Fibroblast of lung (primary cell): ENCODE results near the gene CRTC1. TPM values are rescaled to one million over a fixed set of nuclear protein-coding genes. Genes with fewer than 3 reads are reported as not detected.
A peak's percentile ranks its signal among the peaks of the same experiment; 100 is the strongest.

Experiments used
- DNase-seq, 2 donors: peaks; one replicate each; pipeline versions ENCODE4 v3.0.0 to v3.0.0-alpha.2; 2010; ENCODE audit warnings: low read depth in 2 of 2
- H2AFZ ChIP-seq: 2 replicates; pipeline ENCODE4 v1.5.1; 2012; ENCODE audit warnings: low read length, control low read depth, inconsistent platforms
- H3K27ac ChIP-seq: 2 replicates; pipeline ENCODE4 v1.5.1; 2011; ENCODE audit warnings: low read length, control low read depth; ENCODE audit not compliant: insufficient read depth
- H3K27me3 ChIP-seq: 2 replicates; pipeline ENCODE4 v1.5.1; 2011; ENCODE audit warnings: mild to moderate bottlenecking, low read length; ENCODE audit not compliant: control insufficient read depth, insufficient read depth
- H3K36me3 ChIP-seq: 2 replicates; pipeline ENCODE4 v1.5.1; 2011; ENCODE audit warnings: low read length; ENCODE audit not compliant: control insufficient read depth, insufficient read depth
- H3K4me1 ChIP-seq: 2 replicates; pipeline ENCODE4 v1.5.1; 2011; ENCODE audit warnings: low read length; ENCODE audit not compliant: control insufficient read depth, insufficient read depth; ENCODE audit errors: extremely low read depth
- H3K4me2 ChIP-seq: 2 replicates; pipeline ENCODE4 v1.5.1; 2011; ENCODE audit warnings: low read length, control low read depth; ENCODE audit not compliant: insufficient read depth; ENCODE audit errors: extremely low read depth
- H3K4me3 ChIP-seq, 4 experiments: fragments of 200-600 bp in 1 of 4; sonication (generic) in 1 of 4; replicated peaks in 1 of 4; 2 replicates each; pipeline ENCODE4 v1.5.1; 2011 to 2016; ENCODE audit warnings: low read length in 4 of 4, low read depth in 3 of 4, mild to moderate bottlenecking in 3 of 4, control low read depth in 2 of 4, inconsistent platforms in 1 of 4, mixed read lengths in 1 of 4; ENCODE audit not compliant: insufficient read depth in 1 of 4; ENCODE audit errors: control extremely low read depth in 1 of 4
- H3K79me2 ChIP-seq: 2 replicates; pipeline ENCODE4 v1.5.1; 2012; ENCODE audit warnings: mild to moderate bottlenecking, low read length, inconsistent platforms; ENCODE audit not compliant: control insufficient read depth, insufficient read depth
- H3K9ac ChIP-seq: 2 replicates; pipeline ENCODE4 v1.5.1; 2011; ENCODE audit warnings: mild to moderate bottlenecking, low read length, control low read depth; ENCODE audit not compliant: insufficient read depth
- H3K9me3 ChIP-seq: 2 replicates; pipeline ENCODE4 v1.5.1; 2012; ENCODE audit warnings: low read depth, low read length; ENCODE audit not compliant: control insufficient read depth, insufficient read depth
- H4K20me1 ChIP-seq: 2 replicates; pipeline ENCODE4 v1.5.1; 2011; ENCODE audit warnings: low read length; ENCODE audit not compliant: control insufficient read depth, insufficient read depth; ENCODE audit errors: extremely low read depth
- EZH2 ChIP-seq: IDR thresholded peaks from 2 replicates; pipeline ENCODE4 v1.5.1; 2012; ENCODE audit warnings: low read length, control low read depth, mild to moderate bottlenecking; ENCODE audit errors: missing control alignments
- polyA plus RNA-seq, 2 donors: library from polyadenylated mRNA; depleted of rRNA in 1 of 2; stranded (reverse) in 1 of 2; unstranded in 1 of 2; fragments of >200 nt; gene quantifications; 2 replicates each; pipeline ENCODE4 v1.2.1, GENCODE V29; 2011 to 2012; ENCODE audit warnings: missing spikeins in 1 of 2
- total RNA-seq: library from RNA; depleted of rRNA; stranded (reverse); fragments of >200 nt; gene quantifications from 2 replicates; pipeline ENCODE4 v1.2.1, GENCODE V29; 2014
- TF ChIP-seq, protein P1 (sequence below), 2 donors: IDR thresholded peaks in 1 of 2; conservative IDR thresholded peaks in 1 of 2; 1 replicate in 1 of 2; 2 replicates in 1 of 2; pipeline ENCODE4 v1.5.1; 2011 to 2012; ENCODE audit warnings: low read length in 2 of 2, control low read depth in 1 of 2, inconsistent platforms in 1 of 2, low read depth in 1 of 2, mild to moderate bottlenecking in 1 of 2

CRTC1 gene
- total and polyA plus RNA-seq, 2 donors (not counting 1 experiment from before 2014, with no cell fraction given) = 1.2 to 2.0 TPM

DNA sequence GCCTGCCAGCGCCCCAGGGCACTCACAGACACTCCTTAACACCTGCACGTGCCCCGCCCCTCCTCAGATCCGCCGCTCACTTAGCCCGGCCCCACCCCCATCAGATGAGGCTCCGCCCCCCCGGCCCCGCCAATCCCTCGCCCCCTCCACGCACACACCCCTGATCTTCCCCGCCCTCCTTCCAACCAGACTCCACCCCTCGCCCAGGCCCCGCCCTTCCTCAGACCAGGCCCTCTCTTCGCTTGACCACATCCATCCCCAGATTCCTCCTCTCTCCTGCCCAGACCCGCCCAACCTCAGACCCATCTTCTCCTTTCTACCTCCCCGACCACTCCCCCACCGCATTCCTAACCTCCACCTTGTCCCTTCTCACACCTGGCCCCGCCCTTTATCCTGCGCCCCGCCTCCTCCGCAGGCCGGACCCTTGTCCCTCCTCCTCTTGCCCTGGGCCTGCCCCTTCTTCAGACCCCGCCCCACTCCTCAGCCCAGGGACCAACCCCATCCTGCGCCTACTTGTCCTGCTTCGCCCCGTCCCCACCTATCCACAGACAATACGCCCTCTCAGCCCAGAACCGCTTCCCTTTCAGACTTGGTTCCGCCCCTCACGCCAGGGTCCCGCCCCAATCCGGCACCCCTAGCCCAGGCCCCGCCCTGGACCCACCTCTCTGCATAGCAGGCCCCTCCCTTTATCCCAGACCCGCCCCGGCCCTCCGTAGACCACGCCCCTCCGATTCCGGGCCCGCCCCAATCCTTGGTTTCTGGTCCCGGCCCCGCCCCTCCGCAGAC is 47.1 kb upstream of the CRTC1 start:
- Histone ChIP-seq H3K27ac (no peak overlapping the region), H3K4me2 (peak overlapping the region; percentile 87), H3K9ac (peak overlapping the region; percentile 7)

DNA sequence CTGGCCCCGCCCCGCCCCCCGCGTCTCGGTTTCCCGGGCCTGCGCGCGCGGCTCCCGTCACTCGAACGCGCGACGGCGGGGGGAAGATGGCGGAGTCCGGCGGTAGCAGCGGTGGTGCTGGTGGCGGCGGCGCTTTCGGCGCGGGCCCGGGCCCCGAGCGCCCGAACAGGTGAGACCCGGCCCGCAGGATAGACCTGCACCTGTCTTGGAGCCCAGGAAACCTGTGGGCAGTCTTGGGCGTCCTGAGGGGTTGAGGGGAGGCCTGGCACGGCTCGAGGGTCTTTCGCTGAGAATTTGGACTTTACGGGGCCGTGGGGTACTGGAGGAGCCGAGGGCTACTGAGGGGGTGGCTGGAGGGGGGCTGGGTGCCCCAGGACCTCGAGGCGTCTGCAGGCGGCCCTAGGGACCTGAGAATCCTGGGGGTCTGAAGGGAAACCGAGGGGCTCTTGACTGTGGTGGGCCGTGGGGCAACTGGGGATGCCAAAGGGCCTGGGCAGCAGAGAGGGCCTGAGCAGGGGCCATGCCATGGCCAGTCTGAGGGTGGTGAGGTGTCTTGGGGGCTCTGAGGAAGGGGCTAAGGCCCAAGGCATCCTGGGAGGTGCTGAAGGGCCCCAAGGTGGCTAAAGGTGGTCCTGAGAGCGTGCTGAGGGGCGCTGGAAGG is 46.4 kb upstream of the CRTC1 start, which contains the start of gene KLHL26:
Gene KLHL26 (plus strand): TSS at position 60 of the 661 bp plus-strand sequence. CDS start 27 bp downstream, at position 87.
- Histone ChIP-seq H3K27me3 (no peaks in the 10 kb centered on the region), H3K36me3 (no peaks in the 10 kb centered on the region), H3K4me1 (peaks cover 6% of the 10 kb centered on the region), H3K4me3 (peak within 1 kb of the TSS; percentile 68 to 93 (median 90)), H3K27ac (peak within 1 kb of the TSS; percentile 74), H3K79me2 (no peaks in the 10 kb centered on the region), H3K4me2 (peak within 1 kb of the TSS; percentile 87), H4K20me1 (no peaks in the 10 kb centered on the region), H3K9me3 (no peaks in the 10 kb centered on the region), H2AFZ (peak within 1 kb of the TSS; percentile 89), H3K9ac (peak within 1 kb of the TSS; percentile 84)
- no peak for TF ChIP-seq EZH2
- TF ChIP-seq, protein P1, sequence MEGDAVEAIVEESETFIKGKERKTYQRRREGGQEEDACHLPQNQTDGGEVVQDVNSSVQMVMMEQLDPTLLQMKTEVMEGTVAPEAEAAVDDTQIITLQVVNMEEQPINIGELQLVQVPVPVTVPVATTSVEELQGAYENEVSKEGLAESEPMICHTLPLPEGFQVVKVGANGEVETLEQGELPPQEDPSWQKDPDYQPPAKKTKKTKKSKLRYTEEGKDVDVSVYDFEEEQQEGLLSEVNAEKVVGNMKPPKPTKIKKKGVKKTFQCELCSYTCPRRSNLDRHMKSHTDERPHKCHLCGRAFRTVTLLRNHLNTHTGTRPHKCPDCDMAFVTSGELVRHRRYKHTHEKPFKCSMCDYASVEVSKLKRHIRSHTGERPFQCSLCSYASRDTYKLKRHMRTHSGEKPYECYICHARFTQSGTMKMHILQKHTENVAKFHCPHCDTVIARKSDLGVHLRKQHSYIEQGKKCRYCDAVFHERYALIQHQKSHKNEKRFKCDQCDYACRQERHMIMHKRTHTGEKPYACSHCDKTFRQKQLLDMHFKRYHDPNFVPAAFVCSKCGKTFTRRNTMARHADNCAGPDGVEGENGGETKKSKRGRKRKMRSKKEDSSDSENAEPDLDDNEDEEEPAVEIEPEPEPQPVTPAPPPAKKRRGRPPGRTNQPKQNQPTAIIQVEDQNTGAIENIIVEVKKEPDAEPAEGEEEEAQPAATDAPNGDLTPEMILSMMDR (conservative IDR thresholded peaks at IDR 0.05 in 1 of 2, IDR thresholded peaks at IDR 0.05 in 1 of 2; ENCODE audit: low read depth in 1 of 2, low read length in 2 of 2) = no peak
- no peak for DNase-seq

More for the DNA sequence above, 47.1 kb upstream of the CRTC1 start:
- H2AFZ ChIP-seq = peak overlapping the region; percentile 89
- H3K27me3 ChIP-seq = no peaks in the 10 kb centered on the region
- TF ChIP-seq, protein P1 (conservative IDR thresholded peaks at IDR 0.05 in 1 of 2, IDR thresholded peaks at IDR 0.05 in 1 of 2; ENCODE audit: low read depth in 1 of 2, low read length in 2 of 2) = no peak
- no peak for TF ChIP-seq EZH2
- H3K4me1 ChIP-seq = peaks cover 6% of the 10 kb centered on the region
- H3K9me3 ChIP-seq = no peaks in the 10 kb centered on the region
- no peaks in the 10 kb centered on the region for H3K79me2 ChIP-seq
- peak; percentile 94 to 96 for DNase-seq
- H3K36me3 ChIP-seq = no peaks in the 10 kb centered on the region
- no peaks in the 10 kb centered on the region for H4K20me1 ChIP-seq
- H3K4me3 ChIP-seq = peak overlapping the region; percentile 48 to 93 (median 57)
